ENCODE data around the gene CENPS. TPM values are rescaled to one million over a fixed set of nuclear protein-coding genes. Genes with fewer than 3 reads are reported as not detected.

Gene CENPS
- total and polyA plus RNA-seq, 9 of the 15 experiments (the other 6 are each of a cell fraction or from before 2014, with no cell fraction given): 10.2 to 36.0 (median 26.0) TPM

- TF ChIP-seq, protein P1, sequence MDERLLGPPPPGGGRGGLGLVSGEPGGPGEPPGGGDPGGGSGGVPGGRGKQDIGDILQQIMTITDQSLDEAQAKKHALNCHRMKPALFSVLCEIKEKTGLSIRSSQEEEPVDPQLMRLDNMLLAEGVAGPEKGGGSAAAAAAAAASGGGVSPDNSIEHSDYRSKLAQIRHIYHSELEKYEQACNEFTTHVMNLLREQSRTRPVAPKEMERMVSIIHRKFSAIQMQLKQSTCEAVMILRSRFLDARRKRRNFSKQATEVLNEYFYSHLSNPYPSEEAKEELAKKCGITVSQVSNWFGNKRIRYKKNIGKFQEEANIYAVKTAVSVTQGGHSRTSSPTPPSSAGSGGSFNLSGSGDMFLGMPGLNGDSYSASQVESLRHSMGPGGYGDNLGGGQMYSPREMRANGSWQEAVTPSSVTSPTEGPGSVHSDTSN (CRISPR knock-in tag; IDR thresholded peaks at IDR 0.05; ENCODE audit: low read depth): no peak
- TF ChIP-seq, protein P1 (tag; conservative IDR thresholded peaks at IDR 0.05; ENCODE audit: low read depth): no peak
- TF ChIP-seq CBX1 (IDR thresholded peaks at IDR 0.05; ENCODE audit: low read depth) (no peak), STAT5B (CRISPR knock-in tag; IDR thresholded peaks at IDR 0.05) (no peak), NCOA2 (IDR thresholded peaks at IDR 0.05; ENCODE audit: partially characterized antibody in 2 of 2) (no peak), KLF16 (IDR thresholded peaks at IDR 0.05) (no peak), KAT8 (IDR thresholded peaks at IDR 0.05; ENCODE audit: low read depth) (no peak), ZNF699 (CRISPR knock-in tag; IDR thresholded peaks at IDR 0.05; ENCODE audit: insufficient replicate concordance) (no peak), ELF2 (CRISPR knock-in tag; IDR thresholded peaks at IDR 0.05) (no peak), ZNF354B (CRISPR knock-in tag; IDR thresholded peaks at IDR 0.05) (no peak), ETV6 (IDR thresholded peaks at IDR 0.05; ENCODE audit: borderline replicate concordance in 1 of 2, low read depth in 2 of 2, low read length in 1 of 2) (no peak), ETV6 (CRISPR knock-in tag; IDR thresholded peaks at IDR 0.05; ENCODE audit: borderline replicate concordance) (no peak), U2AF1 (optimal IDR thresholded peaks at IDR 0.05; ENCODE audit: low read depth, low read length) (no peak), SMARCC2 (IDR thresholded peaks at IDR 0.05; ENCODE audit: low read depth) (peak; percentile 87), ZNF134 (CRISPR knock-in tag; conservative IDR thresholded peaks at IDR 0.05) (no peak), HNRNPUL1 (IDR thresholded peaks at IDR 0.05; ENCODE audit: low read length) (no peak), TARDBP (IDR thresholded peaks at IDR 0.05) (no peak), BCOR (IDR thresholded peaks at IDR 0.05) (no peak), RBBP5 (IDR thresholded peaks at IDR 0.05; ENCODE audit: borderline replicate concordance, insufficient read depth, low read length, poor library complexity, severe bottlenecking) (no peak)
- TF ChIP-seq, protein P2, sequence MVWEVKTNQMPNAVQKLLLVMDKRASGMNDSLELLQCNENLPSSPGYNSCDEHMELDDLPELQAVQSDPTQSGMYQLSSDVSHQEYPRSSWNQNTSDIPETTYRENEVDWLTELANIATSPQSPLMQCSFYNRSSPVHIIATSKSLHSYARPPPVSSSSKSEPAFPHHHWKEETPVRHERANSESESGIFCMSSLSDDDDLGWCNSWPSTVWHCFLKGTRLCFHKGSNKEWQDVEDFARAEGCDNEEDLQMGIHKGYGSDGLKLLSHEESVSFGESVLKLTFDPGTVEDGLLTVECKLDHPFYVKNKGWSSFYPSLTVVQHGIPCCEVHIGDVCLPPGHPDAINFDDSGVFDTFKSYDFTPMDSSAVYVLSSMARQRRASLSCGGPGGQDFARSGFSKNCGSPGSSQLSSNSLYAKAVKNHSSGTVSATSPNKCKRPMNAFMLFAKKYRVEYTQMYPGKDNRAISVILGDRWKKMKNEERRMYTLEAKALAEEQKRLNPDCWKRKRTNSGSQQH (CRISPR knock-in tag; IDR thresholded peaks at IDR 0.05): no peak
- TF ChIP-seq, protein P3, sequence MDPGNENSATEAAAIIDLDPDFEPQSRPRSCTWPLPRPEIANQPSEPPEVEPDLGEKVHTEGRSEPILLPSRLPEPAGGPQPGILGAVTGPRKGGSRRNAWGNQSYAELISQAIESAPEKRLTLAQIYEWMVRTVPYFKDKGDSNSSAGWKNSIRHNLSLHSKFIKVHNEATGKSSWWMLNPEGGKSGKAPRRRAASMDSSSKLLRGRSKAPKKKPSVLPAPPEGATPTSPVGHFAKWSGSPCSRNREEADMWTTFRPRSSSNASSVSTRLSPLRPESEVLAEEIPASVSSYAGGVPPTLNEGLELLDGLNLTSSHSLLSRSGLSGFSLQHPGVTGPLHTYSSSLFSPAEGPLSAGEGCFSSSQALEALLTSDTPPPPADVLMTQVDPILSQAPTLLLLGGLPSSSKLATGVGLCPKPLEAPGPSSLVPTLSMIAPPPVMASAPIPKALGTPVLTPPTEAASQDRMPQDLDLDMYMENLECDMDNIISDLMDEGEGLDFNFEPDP (CRISPR knock-in tag; IDR thresholded peaks at IDR 0.05): no peak
- TF ChIP-seq, protein P4, sequence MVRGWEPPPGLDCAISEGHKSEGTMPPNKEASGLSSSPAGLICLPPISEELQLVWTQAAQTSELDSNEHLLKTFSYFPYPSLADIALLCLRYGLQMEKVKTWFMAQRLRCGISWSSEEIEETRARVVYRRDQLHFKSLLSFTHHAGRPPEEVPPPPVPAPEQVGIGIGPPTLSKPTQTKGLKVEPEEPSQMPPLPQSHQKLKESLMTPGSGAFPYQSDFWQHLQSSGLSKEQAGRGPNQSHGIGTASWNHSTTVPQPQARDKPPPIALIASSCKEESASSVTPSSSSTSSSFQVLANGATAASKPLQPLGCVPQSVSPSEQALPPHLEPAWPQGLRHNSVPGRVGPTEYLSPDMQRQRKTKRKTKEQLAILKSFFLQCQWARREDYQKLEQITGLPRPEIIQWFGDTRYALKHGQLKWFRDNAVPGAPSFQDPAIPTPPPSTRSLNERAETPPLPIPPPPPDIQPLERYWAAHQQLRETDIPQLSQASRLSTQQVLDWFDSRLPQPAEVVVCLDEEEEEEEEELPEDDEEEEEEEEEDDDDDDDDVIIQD (CRISPR knock-in tag; IDR thresholded peaks at IDR 0.05): no peak
- TF ChIP-seq, protein P5, sequence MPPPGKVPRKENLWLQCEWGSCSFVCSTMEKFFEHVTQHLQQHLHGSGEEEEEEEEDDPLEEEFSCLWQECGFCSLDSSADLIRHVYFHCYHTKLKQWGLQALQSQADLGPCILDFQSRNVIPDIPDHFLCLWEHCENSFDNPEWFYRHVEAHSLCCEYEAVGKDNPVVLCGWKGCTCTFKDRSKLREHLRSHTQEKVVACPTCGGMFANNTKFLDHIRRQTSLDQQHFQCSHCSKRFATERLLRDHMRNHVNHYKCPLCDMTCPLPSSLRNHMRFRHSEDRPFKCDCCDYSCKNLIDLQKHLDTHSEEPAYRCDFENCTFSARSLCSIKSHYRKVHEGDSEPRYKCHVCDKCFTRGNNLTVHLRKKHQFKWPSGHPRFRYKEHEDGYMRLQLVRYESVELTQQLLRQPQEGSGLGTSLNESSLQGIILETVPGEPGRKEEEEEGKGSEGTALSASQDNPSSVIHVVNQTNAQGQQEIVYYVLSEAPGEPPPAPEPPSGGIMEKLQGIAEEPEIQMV (tag; conservative IDR thresholded peaks at IDR 0.05; ENCODE audit: low read depth): no peak
These were observed 29.0 kb downstream of the CENPS start (continued) for GRCh38 chr1:10459184-10459583.

All from K562 (cell line).